ENCODE data around the gene STAG1. TPM values are rescaled to one million over a fixed set of nuclear protein-coding genes. Genes with fewer than 3 reads are reported as not detected.

The STAG1 gene
- total RNA-seq, 1 experiment from 2014 or later, result 34.6 TPM

DNA sequence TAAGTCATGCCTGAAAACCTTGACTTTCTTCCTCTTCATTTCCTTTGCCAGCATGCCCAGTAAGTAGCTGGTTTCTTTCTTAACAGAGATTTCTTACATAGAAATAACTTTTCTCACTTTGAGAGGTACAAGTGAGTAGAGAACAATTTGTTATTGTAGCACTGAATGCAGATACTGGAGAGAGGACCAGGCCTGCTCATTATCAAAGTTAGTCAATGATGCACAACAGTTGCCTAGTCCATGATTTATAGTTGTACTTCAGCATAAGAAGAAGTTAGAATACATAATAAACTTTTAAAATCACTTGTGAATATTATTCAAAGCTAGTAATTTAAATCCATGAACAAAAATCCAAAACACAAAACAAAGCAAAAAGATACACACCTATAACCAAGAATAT is 289.0 kb downstream of the STAG1 start:
- no peak overlapping the region for H4K91ac ChIP-seq (ENCODE audit: insufficient read length, low read depth, low read length)
- no peak overlapping the region for H4K8ac ChIP-seq (replicated peaks; ENCODE audit: insufficient read length, low read depth, low read length)
- H2BK20ac ChIP-seq (ENCODE audit: low read depth, low read length, poor library complexity, severe bottlenecking), result no peak overlapping the region
- no peak overlapping the region for H3K9ac ChIP-seq (ENCODE audit: extremely low read depth, insufficient read length, low read length)
- no peak overlapping the region for H3K14ac ChIP-seq (ENCODE audit: insufficient read depth, low read length)
- H2AK5ac ChIP-seq (ENCODE audit: insufficient read length, low read length), result no peak overlapping the region
- H3T11ph ChIP-seq (ENCODE audit: low read length), result no peak overlapping the region
- peaks cover 8 to 11% of the 10 kb centered on the region in 2 experiments for H3K9me3 Mint-ChIP-seq
- no peaks in the 10 kb centered on the region for H4K20me1 ChIP-seq (ENCODE audit: control insufficient read depth, insufficient read depth, insufficient read length)
- H3K4ac ChIP-seq (ENCODE audit: low read depth, low read length), result no peak overlapping the region
- no peak overlapping the region for H3K56ac ChIP-seq (ENCODE audit: insufficient read length, low read depth, low read length)
- H3K27ac Mint-ChIP-seq, result no peak overlapping the region
- peaks cover 20 to 33% (median 22%) of the 10 kb centered on the region in 3 experiments; a peak in 6 of 7 replicates for H3K36me3 Mint-ChIP-seq (ENCODE audit: insufficient read depth in 1 of 3, low read depth in 3 of 3)
- H2BK5ac ChIP-seq (ENCODE audit: insufficient read length, low read length), result no peak overlapping the region
- no peak overlapping the region for H2BK15ac ChIP-seq (ENCODE audit: low read depth, low read length)
- H3K27me3 ChIP-seq (ENCODE audit: insufficient read depth, low read length), result no peaks in the 10 kb centered on the region
- H3K23me2 ChIP-seq (ENCODE audit: insufficient read length, low read depth, low read length, poor library complexity, severe bottlenecking), result no peaks in the 10 kb centered on the region
- H4K5ac ChIP-seq (ENCODE audit: insufficient read length, low read depth, low read length), result no peak overlapping the region
- no peak overlapping the region for H3K23ac ChIP-seq (ENCODE audit: insufficient read length, low read depth, low read length)
- DNase-seq, result no peak
- no peak overlapping the region for H3K18ac ChIP-seq (ENCODE audit: insufficient read length, low read depth, low read length)
- H3K27me3 Mint-ChIP-seq (ENCODE audit: low read depth), result no peaks in the 10 kb centered on the region
- H2BK120ac ChIP-seq (ENCODE audit: low read depth, low read length, poor library complexity, severe bottlenecking), result no peak overlapping the region
- H3K4me1 ChIP-seq (ENCODE audit: insufficient read depth, low read length), result no peaks in the 10 kb centered on the region
- no peaks in the 10 kb centered on the region for H3K79me2 ChIP-seq (ENCODE audit: insufficient read depth, low read length)
- TF ChIP-seq, protein P1, sequence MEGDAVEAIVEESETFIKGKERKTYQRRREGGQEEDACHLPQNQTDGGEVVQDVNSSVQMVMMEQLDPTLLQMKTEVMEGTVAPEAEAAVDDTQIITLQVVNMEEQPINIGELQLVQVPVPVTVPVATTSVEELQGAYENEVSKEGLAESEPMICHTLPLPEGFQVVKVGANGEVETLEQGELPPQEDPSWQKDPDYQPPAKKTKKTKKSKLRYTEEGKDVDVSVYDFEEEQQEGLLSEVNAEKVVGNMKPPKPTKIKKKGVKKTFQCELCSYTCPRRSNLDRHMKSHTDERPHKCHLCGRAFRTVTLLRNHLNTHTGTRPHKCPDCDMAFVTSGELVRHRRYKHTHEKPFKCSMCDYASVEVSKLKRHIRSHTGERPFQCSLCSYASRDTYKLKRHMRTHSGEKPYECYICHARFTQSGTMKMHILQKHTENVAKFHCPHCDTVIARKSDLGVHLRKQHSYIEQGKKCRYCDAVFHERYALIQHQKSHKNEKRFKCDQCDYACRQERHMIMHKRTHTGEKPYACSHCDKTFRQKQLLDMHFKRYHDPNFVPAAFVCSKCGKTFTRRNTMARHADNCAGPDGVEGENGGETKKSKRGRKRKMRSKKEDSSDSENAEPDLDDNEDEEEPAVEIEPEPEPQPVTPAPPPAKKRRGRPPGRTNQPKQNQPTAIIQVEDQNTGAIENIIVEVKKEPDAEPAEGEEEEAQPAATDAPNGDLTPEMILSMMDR (conservative IDR thresholded peaks at IDR 0.05), result no peak
- no peak overlapping the region for H2BK12ac ChIP-seq (ENCODE audit: insufficient read length, low read depth, low read length)
- no peaks in the 10 kb centered on the region for H3K79me1 ChIP-seq (ENCODE audit: insufficient read depth, low read depth, low read length, poor library complexity, severe bottlenecking)
- no peak overlapping the region for H3K4me3 Mint-ChIP-seq
- H3K9me3 ChIP-seq (ENCODE audit: control insufficient read depth, low read depth, low read length), result no peaks in the 10 kb centered on the region
- no peaks in the 10 kb centered on the region for H3K4me1 Mint-ChIP-seq
- no peak overlapping the region for H3K27ac ChIP-seq (ENCODE audit: insufficient read length, low read depth, low read length)
- no peak overlapping the region for H2AFZ ChIP-seq (ENCODE audit: low read length)
- no peak overlapping the region for H3K4me2 ChIP-seq (ENCODE audit: insufficient read depth, insufficient read length, low read length)

Data from H9 (cell line).